Pulmonary artery endothelial cell (primary cell): ENCODE data around the gene NBR1. TPM values are rescaled to one million over a fixed set of nuclear protein-coding genes. Genes with fewer than 3 reads are reported as not detected.
"Not testable (repeated sequence)": the region's sequence is repeated elsewhere in the genome, so short reads cannot be mapped to it uniquely, and the experiment has no call there.

ENCODE experiments used
- DNase-seq: peaks from one replicate; pipeline ENCODE4 v3.0.0-alpha.2; 2011; ENCODE audit warnings: low read depth, low spot score
- total RNA-seq: library from RNA; depleted of rRNA; stranded (reverse); fragments of >200 nt; gene quantifications from 2 replicates; pipeline ENCODE4 v1.2.3, GENCODE V29; 2014

Gene NBR1
- total RNA-seq, 1 donor from 2014 or later: 105 TPM

DNA sequence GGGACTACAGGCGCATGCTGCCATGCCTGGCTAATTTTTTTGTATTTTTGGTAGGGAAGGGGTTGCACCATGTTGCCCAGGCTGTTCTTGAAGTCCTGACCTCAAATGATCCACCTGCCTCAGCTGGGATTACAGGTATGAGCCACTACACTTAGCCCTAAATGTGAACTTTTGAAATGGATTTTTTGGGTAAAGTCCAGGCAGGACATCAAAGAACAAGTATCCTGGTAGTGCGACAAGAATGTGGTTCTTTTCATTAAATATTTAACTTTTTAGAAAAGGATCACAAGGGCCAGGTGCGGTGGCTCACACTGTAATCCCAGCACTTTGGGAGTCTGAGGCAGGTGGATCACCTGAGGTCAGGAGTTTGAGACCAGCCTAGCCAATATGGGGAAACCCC lies 15.3 kb upstream of the NBR1 start:
- DNase-seq: no peak

GRCh38 chr17:43159232-43159631 lies 11.8 kb upstream of the NBR1 start:
- DNase-seq: not testable (repeated sequence)

DNA sequence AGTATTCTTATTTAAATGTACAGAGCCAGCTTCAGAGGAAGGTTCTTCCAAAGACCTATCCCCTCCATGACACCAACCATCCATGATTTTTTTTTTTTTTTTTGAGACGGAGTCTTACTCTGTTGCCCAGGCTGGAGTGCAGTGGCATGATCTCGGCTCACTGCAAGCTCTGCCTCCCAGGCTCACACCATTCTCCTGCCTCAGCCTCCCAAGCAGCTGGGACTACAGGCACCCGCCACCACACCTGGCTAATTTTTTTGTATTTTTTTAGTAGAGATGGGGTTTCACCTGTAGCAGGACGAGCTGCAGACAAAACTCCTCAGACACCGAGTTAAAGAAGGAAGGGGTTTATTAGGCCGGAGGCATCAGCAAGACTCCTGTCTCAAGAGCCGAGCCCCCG lies 11.1 kb upstream of the NBR1 start:
- not testable (repeated sequence) for DNase-seq

GRCh38 chr17:43165971-43166370 lies 5.0 kb upstream of the NBR1 start:
- DNase-seq: not testable (repeated sequence)

DNA sequence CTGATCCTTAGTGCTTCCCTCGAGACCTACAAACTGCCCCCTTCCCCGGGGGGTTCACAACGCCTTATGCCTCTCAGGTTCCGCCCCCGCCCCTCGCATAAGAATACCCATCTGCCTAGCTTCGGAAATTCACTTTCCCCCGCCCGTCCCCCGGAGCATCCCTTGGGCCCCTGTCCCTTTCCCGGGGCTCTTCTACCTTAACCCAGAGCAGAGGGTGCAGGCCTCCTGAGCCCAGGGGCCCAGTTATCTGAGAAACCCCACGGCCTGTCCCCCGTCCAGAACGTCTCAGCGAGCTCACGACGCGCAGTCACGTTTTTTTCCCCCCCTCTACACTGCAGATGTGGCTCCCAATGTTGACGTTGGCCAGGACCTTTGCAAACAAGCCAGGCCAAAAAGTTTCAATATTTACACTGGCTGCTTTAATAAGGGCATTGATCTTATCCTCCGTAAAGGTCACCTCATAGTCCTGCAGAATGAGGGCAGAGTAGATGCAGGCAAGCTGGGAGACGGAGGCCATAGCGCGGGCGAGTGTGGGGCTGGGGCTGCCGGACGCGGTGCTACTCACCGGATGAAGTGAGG lies 1.4 kb upstream of the NBR1 start:
- no peak for DNase-seq

- peak; percentile 91 for DNase-seq
Observed at GRCh38 chr17:43170140-43170765, 761 bp upstream of the NBR1 start.

DNA sequence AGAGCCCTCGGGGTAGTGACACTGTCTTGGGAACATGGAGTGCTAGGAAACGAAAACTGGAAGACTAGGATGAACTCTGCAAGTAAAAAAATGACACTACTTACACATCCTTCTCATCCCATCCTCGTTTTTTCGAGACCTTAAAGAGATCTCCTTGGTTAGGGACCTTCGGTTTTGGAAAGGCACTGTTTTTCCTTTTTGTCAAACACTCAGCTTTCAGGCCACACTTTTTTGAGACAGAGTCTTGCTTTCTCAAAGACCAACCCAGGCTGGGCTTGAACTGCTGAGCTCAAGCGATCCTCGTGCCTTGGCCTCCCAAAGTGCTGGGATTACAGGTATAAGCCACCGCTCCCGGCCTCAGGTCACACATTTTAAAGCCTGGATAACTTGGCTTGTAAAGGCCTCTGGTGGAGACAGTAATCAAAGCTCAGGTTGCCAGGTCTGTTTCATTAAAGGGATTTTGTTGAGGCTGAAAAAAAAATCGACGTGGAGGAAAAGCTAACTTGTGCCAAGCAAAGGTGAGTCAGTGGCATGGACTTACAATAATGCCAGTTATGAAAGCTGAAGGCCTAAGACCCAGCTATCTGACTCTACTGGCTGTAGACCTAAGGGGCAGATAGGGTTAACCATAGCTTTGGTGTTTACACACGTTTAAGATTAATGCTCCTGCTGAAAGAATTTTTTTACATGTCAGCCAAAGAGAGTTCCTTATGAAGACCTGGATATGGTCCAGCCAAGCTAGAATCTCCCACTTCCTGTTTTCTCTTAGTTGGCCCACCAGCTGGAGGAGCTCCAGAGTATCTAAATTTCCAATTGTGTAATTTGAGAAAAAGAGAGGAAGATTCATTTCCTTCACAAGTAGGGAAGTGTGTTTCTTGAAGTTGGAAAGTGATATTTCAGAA lies 823 bp downstream of the NBR1 start:
- DNase-seq: peak; percentile 71

DNA sequence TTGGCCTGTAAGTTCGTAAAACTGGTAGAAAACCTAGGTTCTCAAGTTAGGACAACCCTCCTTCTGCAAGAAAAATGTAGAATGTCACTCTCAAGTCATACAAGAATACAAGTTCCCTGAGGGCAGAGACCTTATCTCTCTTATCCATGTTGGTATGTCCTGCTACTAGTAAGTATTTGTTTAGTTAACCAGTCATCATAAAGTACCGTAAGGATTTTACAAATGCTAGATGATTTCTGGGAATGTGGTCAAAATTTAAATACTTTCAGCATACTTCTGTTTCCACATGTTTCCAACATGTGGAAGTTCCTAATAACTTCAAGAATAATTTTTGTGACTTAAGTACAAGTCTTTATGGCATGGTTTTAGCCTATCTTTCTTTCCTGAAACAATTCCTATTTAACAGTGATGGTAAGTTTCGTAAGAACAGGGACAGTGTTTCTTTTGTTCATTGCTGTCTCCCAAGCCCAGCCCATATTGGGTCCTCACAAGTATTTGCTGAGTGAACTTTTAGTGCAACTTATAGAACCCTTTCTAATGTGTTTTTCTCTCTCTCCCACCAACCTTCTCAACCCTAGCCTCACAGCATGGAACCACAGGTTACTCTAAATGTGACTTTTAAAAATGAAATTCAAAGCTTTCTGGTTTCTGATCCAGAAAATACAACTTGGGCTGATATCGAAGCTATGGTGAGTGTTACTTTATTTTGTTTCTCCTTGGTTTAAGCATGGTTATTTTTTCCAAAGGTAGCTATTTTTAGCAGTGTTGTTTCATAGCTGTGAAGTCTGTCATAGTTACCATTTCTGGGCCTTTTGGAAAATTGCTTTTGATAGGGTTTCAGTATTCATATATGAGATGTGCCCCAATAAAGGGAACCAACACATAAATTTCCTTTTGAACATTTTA lies 4.5 kb downstream of the NBR1 start:
- DNase-seq: no peak

GRCh38 chr17:43176119-43176570 lies 5.1 kb downstream of the NBR1 start:
- no peak for DNase-seq

GRCh38 chr17:43183921-43184320 lies 12.9 kb downstream of the NBR1 start:
- no peak for DNase-seq

DNA sequence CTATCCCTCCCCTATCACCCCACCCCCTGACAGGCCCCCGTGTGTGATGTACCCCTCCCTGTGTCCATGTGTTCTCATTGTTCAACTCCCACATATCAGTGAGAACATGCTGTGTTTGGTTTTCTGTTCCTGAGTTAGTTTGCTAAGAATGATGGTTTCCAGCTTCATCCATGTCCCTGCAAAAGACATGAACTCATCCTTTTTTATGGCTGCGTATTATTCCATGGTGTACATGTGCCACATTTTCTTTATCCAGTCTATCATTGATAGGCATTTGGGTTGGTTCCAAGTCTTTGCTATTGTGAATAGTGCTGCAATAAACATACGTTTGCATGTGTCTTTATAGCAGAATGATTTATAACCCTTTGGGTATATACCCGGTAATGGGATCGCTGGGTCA lies 15.6 kb downstream of the NBR1 start:
- DNase-seq: not testable (repeated sequence)

- DNase-seq: no peak
Observed at GRCh38 chr17:43193251-43193650, 22.2 kb downstream of the NBR1 start.

DNA sequence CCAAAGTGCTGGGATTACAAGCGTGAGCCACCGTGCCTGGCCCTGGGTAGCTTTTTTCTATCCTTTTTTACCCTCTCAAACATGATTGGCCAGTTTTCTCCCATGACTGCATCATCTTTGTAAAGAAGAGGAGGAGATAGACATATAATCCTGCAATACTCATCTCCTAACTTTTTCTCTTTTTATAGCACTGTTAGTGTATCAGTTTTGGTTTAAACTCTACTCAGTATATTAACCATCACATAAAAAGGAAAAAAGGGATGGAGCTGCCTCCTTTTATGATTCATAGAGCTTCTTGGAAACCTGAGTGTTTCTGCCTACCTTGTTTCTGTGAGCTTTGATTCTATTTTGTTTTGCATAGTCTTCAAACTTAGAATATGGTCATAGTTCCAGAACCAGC lies 28.6 kb downstream of the NBR1 start:
- DNase-seq: no peak

DNA sequence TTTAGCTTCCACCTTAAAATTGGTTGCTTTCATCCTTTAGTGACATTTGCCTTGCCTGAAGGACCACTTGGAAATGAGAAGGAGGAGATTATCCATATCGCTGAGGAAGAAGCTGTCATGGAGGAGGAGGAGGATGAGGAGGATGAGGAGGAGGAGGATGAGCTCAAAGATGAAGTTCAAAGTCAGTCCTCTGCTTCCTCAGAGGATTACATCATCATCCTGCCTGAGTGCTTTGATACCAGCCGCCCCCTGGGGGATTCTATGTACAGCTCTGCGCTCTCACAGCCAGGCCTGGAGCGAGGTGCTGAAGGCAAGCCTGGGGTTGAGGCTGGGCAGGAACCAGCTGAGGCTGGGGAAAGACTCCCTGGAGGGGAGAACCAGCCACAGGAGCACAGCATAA lies 29.1 kb downstream of the NBR1 start:
- DNase-seq: no peak

DNA sequence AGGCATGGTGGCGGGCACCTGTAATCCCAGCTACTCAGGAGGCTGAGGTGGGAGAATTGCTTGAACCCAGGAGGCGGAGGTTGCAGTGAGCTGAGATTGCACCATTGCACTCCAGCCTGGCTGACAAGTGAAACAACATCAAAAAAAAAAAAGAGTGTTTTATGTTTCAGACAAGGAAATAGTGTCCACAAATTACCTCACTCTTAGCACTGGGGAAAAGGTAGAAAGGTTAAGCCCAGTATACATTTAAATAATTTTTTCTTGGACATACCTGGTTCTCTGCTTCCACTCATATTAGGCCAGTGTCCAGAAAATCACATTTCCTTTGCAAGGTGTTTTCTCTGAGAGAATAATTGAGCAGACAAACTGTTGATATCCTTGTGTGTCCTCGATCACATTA lies 32.0 kb downstream of the NBR1 start:
- not testable (repeated sequence) for DNase-seq

GRCh38 chr17:43210576-43210975 lies 39.6 kb downstream of the NBR1 start:
- DNase-seq: no peak

DNA sequence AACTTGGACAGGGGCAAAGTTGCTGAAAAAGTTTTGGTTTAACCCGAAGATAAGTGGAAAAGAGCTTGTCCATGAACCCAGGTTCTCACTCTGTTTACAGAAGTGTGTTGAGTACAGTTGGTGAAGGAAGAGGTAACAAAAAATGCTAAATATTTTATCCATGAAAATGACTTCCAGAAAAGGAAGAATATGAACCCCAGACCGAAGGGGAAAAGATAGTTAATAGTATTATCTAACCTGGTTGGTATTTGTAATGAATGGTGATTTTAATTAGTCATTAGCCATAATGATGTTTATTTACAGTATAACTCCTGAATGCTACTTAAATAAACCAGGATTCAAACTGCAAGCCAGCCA lies 40.1 kb downstream of the NBR1 start:
- no peak for DNase-seq

DNA sequence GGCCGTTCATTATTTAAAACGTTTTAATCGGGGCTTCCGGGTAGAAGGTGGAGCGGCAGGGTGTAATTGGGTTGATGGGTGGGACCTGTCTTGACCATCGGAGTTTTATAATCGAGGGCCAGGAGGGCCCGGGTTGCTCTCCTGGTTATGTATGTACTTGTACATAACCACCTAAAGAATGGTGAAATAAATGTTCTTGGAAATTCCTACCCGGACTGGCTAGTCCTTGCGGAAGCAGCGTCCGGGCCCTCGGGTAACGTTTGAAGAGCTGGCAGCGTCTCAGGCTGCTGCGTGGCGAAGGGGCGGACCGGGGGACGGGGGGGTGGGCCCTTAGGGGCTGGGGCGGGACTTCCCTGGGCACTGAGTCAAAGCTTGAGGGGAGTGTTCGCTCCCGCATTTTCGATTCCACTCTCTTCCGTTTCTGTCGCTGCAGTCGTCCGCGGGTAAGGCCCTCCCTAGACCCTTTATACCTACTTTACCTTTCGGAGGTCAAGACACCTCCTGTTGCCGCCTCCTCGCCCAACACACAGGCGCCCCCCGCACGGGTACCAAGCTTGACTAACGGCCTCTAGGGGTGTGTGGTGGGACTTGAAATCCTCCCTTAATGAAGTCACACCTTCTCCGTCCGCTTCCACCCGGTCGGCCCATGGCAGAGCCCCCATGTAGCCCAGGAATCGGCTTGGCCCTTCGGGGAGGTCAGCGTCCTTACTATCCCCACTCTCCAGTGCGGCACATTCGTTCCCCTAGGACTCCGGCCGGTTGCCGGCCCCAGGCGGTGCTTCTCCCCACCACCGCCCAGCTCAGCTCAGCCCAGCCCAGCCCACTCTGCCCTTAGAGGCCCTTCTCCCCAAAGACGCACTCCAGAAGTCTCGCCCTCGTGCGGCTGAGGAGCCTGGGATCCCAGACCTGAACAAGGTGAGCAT lies 40.7 kb downstream of the NBR1 start, which contains the start of gene TMEM106A:
Gene TMEM106A (plus strand): TSS at position 396 of the 923 bp plus-strand sequence. CDS start 1,167 bp downstream, outside the sequence.
- peak; percentile 57 for DNase-seq

DNA sequence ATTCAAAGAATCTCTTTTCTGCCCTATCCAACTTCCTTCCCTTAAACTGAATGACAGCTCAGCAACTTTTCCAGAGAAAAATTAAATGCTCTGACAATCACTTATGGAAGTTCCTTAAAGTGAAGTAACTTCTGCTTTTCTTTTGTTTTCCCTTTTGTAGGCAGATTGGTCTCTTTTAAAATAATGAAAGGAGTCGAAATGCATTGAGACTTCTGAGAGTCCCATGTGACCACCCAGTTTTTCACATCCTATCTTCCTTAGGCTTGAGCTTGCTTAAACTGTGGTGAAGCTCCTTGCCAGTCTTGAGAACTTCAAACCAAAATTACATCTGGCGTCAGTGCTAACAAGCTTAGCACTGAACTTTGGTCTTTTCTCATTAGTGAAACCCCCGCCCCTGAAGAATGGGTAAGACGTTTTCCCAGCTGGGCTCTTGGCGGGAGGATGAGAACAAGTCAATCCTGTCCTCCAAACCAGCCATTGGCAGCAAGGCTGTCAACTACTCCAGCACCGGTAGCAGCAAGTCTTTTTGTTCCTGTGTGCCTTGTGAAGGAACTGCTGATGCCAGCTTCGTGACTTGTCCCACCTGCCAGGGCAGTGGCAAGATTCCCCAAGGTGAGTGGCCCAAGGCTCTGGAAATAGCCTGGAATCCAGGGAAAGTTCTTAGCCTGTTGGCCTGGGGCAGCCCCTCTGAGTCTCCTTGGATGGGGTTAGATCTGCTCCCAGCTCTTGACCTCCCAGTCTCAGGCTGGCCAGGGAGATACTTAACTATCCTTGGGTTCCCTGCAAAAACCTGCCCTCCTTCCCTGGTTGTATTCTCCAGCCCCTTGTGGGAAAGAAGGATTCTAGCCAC lies 41.9 kb downstream of the NBR1 start:
- no peak for DNase-seq
